ENCODE measurements around the gene GSC2. TPM values are rescaled to one million over a fixed set of nuclear protein-coding genes. Genes with fewer than 3 reads are reported as not detected.

Gene GSC2
- total and polyA plus RNA-seq, 9 of the 15 experiments (the other 6 are each of a cell fraction or from before 2014, with no cell fraction given), result not detected

- Histone ChIP-seq H3K4me3 (peak overlapping the region; percentile 76), H3K4me2 (ENCODE audit: insufficient read depth, low read length) (peak overlapping the region; percentile 90), H2AFZ (ENCODE audit: low read depth, low read length) (peak overlapping the region; percentile 90), H3K4me1 (replicated peaks in 1 of 2; ENCODE audit: control insufficient read depth in 2 of 2, insufficient read depth in 2 of 2, low read length in 2 of 2) (peaks cover 38 to 90% of the 10 kb centered on the region in 2 experiments), H3K36me3 (ENCODE audit: control insufficient read depth, insufficient read depth, low read length) (peaks cover 43% of the 10 kb centered on the region), H3K9me1 (ENCODE audit: control insufficient read depth, insufficient read depth, low read length) (peaks cover 20% of the 10 kb centered on the region), H3K9ac (ENCODE audit: insufficient read depth in 1 of 2, low read depth in 2 of 2, low read length in 2 of 2) (peak overlapping the region; percentile 80 to 96), H4K20me1 (replicated peaks; ENCODE audit: control insufficient read depth, insufficient read depth, low read length) (peaks cover 31% of the 10 kb centered on the region), H3K79me2 (ENCODE audit: control insufficient read depth, insufficient read depth, low read length) (peaks cover 52% of the 10 kb centered on the region), H3K27ac (ENCODE audit: extremely low read depth, low read depth, low read length) (peak overlapping the region; percentile 85), H3K9me3 (replicated peaks; ENCODE audit: control insufficient read depth, insufficient read depth, low read depth, low read length) (no peaks in the 10 kb centered on the region), H3K27me3 (ENCODE audit: control insufficient read depth in 2 of 2, insufficient read depth in 2 of 2, low read length in 2 of 2) (peaks cover 3 to 15% of the 10 kb centered on the region in 2 experiments; a peak in 3 of 5 replicates)
- ATAC-seq, result peak; percentile 6
- POLR2A ChIA-PET, result interaction anchor here (0.5 to 11.1 kb wide), 24 partner anchors 8 to 1341 kb away, joined by 3 to 191 read pairs (median 4); partner anchors contain the start of genes CDC45, HIRA and UFD1
- DNase-seq (ENCODE audit: extremely low read depth in 1 of 4, low spot score in 3 of 4), result peak in 3 of 4 experiments; percentile 91 to 98 (median 98)
- under 1% methylated on average over 70 of the region's 80 CpGs for WGBS (ENCODE audit: insufficient coverage, low coverage, missing lambda C conversion rate)
- CTCF ChIA-PET (ENCODE audit: low intra/inter-chr PET ratio), result interaction anchor here (0.6 to 2.6 kb wide), 5 partner anchors 123 to 452 kb away, joined by 3 to 31 read pairs (median 5); no protein-coding TSS in a partner anchor
- no TSS peak for BruUV-seq (replicated peaks)
- in situ Hi-C loops (cut with MboI), result loop anchor here (5.0 kb wide), 1 partner anchor 449 kb away; no protein-coding TSS in a partner anchor
- intact Hi-C loops (cut with micrococcal nuclease), result loop anchor here (2.0 to 5.0 kb wide), 4 partner anchors 115 to 255 kb away; partner anchors contain the start of gene MRPL40
- no peak for FAIRE-seq
- TF ChIP-seq ZBTB9 (CRISPR knock-in tag; IDR thresholded peaks at IDR 0.05), result peak; percentile 94
- no peak for TF ChIP-seq BCOR (IDR thresholded peaks at IDR 0.05)
- TF ChIP-seq CREB3 (tag; conservative IDR thresholded peaks at IDR 0.05; ENCODE audit: low read depth), result no peak
- TF ChIP-seq USF1 (CRISPR knock-in tag; IDR thresholded peaks at IDR 0.05), result no peak
- no peak for TF ChIP-seq SMAD1 (IDR thresholded peaks at IDR 0.05; ENCODE audit: low read depth, low read length, partially characterized antibody)
- TF ChIP-seq MYC (IDR thresholded peaks at IDR 0.05; ENCODE audit: low read depth, low read length), result peak; percentile 62
- TF ChIP-seq MYC (CRISPR knock-in tag; IDR thresholded peaks at IDR 0.05; ENCODE audit: borderline replicate concordance, low read depth), result no peak
- no peak for TF ChIP-seq FOXA1 (IDR thresholded peaks at IDR 0.05; ENCODE audit: borderline replicate concordance)
- TF ChIP-seq PTTG1 (tag; IDR thresholded peaks at IDR 0.05; ENCODE audit: low read depth), result no peak
- peak; percentile 63 for TF ChIP-seq MXD1 (CRISPR knock-in tag; IDR thresholded peaks at IDR 0.05; ENCODE audit: borderline replicate concordance, poor library complexity, severe bottlenecking)
- no peak for TF ChIP-seq BDP1 (IDR thresholded peaks at IDR 0.05; ENCODE audit: insufficient read depth, insufficient read length)
- no peak for TF ChIP-seq TEAD4 (IDR thresholded peaks at IDR 0.05; ENCODE audit: low read length)
- TF ChIP-seq TEAD4 (CRISPR knock-in tag; IDR thresholded peaks at IDR 0.05; ENCODE audit: borderline replicate concordance), result no peak
- no peak for TF ChIP-seq SMARCB1 (IDR thresholded peaks at IDR 0.05; ENCODE audit: insufficient read length, low read depth)
- TF ChIP-seq KLF16 (IDR thresholded peaks at IDR 0.05), result no peak
- TF ChIP-seq ZNF57 (CRISPR knock-in tag; IDR thresholded peaks at IDR 0.05), result peak; percentile 15; the same call in 1 of the 2 replicates
- no peak for TF ChIP-seq MCM7 (IDR thresholded peaks at IDR 0.05)
- peak; percentile 50; the same call in 1 of the 2 replicates for TF ChIP-seq ZFP1 (CRISPR knock-in tag; IDR thresholded peaks at IDR 0.05)
- TF ChIP-seq MEIS2 (IDR thresholded peaks at IDR 0.05; ENCODE audit: partially characterized antibody), result no peak
- no peak for TF ChIP-seq TAL1 (IDR thresholded peaks at IDR 0.05)
- peak; percentile 57; the same call in 1 of the 2 replicates for TF ChIP-seq RHOXF2B (CRISPR knock-in tag; conservative IDR thresholded peaks at IDR 0.05)
Measured at GRCh38 chr22:19178065-19178656, 28.1 kb upstream of the GSC2 start.

Data from K562 (cell line).